Measurements from ENCODE around the gene ZNF474. TPM values are rescaled to one million over a fixed set of nuclear protein-coding genes. Genes with fewer than 3 reads are reported as not detected.

Gene ZNF474
- total RNA-seq, 6 donors from 2014 or later: 0.40 to 15.7 (median 2.4) TPM

GRCh38 chr5:122114501-122114900 lies 14.8 kb upstream of the ZNF474 start:
- no peaks in the 10 kb centered on the region for H3K27me3 ChIP-seq
- H3K27ac ChIP-seq: no peak overlapping the region
- WGBS, 2 donors: 47 to 48% methylated on average over 2 of the region's 2 CpGs
- H3K4me1 ChIP-seq: no peaks in the 10 kb centered on the region
- no peak overlapping the region for H3K4me3 ChIP-seq
- no peaks in the 10 kb centered on the region for H3K36me3 ChIP-seq
- TF ChIP-seq POLR2AphosphoS5 (IDR thresholded peaks at IDR 0.05) (no peak), EP300 (IDR thresholded peaks at IDR 0.05) (no peak), POLR2A (IDR thresholded peaks at IDR 0.05) (no peak), CTCF (IDR thresholded peaks at IDR 0.05) (no peak)
- DNase-seq (no peak), ATAC-seq (ENCODE audit: low FRiP score in 2 of 2) (no peak)
- H3K9me3 ChIP-seq: no peaks in the 10 kb centered on the region

GRCh38 chr5:122118356-122118948 lies 10.9 kb upstream of the ZNF474 start:
- Histone ChIP-seq H3K4me1 (no peaks in the 10 kb centered on the region), H3K9me3 (no peaks in the 10 kb centered on the region), H3K4me3 (no peak overlapping the region), H3K27ac (no peak overlapping the region), H3K27me3 (no peaks in the 10 kb centered on the region), H3K36me3 (no peaks in the 10 kb centered on the region)
- ATAC-seq (ENCODE audit: low FRiP score in 2 of 2) (no peak), DNase-seq (no peak)
- 91 to 97% methylated on average over 1 of the region's 1 CpG for WGBS, 2 donors
- TF ChIP-seq EP300 (IDR thresholded peaks at IDR 0.05) (no peak), CTCF (IDR thresholded peaks at IDR 0.05) (no peak), POLR2A (IDR thresholded peaks at IDR 0.05) (no peak), POLR2AphosphoS5 (IDR thresholded peaks at IDR 0.05) (no peak)

- no peak overlapping the region for H3K27ac ChIP-seq
- TF ChIP-seq POLR2AphosphoS5 (IDR thresholded peaks at IDR 0.05) (no peak), CTCF (IDR thresholded peaks at IDR 0.05) (no peak), EP300 (IDR thresholded peaks at IDR 0.05) (no peak), POLR2A (IDR thresholded peaks at IDR 0.05) (no peak)
- ATAC-seq (ENCODE audit: low FRiP score in 2 of 2): no peak
- no peaks in the 10 kb centered on the region for H3K27me3 ChIP-seq
- no peaks in the 10 kb centered on the region for H3K9me3 ChIP-seq
- H3K36me3 ChIP-seq: no peaks in the 10 kb centered on the region
- WGBS, 2 donors: 53 to 72% methylated on average over 3 of the region's 3 CpGs
- no peak for DNase-seq
- no peak overlapping the region for H3K4me3 ChIP-seq
- H3K4me1 ChIP-seq: no peaks in the 10 kb centered on the region
These were observed 10.1 kb upstream of the ZNF474 start for GRCh38 chr5:122119205-122119604.

GRCh38 chr5:122120493-122120892 lies 8.9 kb upstream of the ZNF474 start:
- Histone ChIP-seq H3K9me3 (no peaks in the 10 kb centered on the region), H3K36me3 (no peaks in the 10 kb centered on the region), H3K4me3 (no peak overlapping the region), H3K4me1 (no peaks in the 10 kb centered on the region), H3K27me3 (no peaks in the 10 kb centered on the region), H3K27ac (no peak overlapping the region)
- 79 to 86% methylated on average over 2 of the region's 2 CpGs for WGBS, 2 donors
- DNase-seq: no peak
- ATAC-seq (ENCODE audit: low FRiP score in 2 of 2): no peak
- no peak for TF ChIP-seq POLR2A (IDR thresholded peaks at IDR 0.05)
- TF ChIP-seq POLR2AphosphoS5 (IDR thresholded peaks at IDR 0.05): no peak
- TF ChIP-seq EP300 (IDR thresholded peaks at IDR 0.05): no peak
- TF ChIP-seq CTCF (IDR thresholded peaks at IDR 0.05): no peak

GRCh38 chr5:122120957-122121356 lies 8.4 kb upstream of the ZNF474 start:
- H3K27ac ChIP-seq: no peak overlapping the region
- H3K4me3 ChIP-seq: no peak overlapping the region

More at GRCh38 chr5:122120957-122121356, 8.4 kb upstream of the ZNF474 start:
- ATAC-seq (ENCODE audit: low FRiP score in 2 of 2) (no peak), DNase-seq (no peak)
- no peaks in the 10 kb centered on the region for H3K4me1 ChIP-seq
- no peaks in the 10 kb centered on the region for H3K27me3 ChIP-seq
- 77 to 79% methylated on average over 2 of the region's 2 CpGs for WGBS, 2 donors
- no peaks in the 10 kb centered on the region for H3K36me3 ChIP-seq
- TF ChIP-seq CTCF (IDR thresholded peaks at IDR 0.05) (no peak), EP300 (IDR thresholded peaks at IDR 0.05) (no peak), POLR2A (IDR thresholded peaks at IDR 0.05) (no peak), POLR2AphosphoS5 (IDR thresholded peaks at IDR 0.05) (no peak)
- no peaks in the 10 kb centered on the region for H3K9me3 ChIP-seq

Measured in upper lobe of left lung (tissue), 6 donors.